AG04450 (cell line): Measurements from ENCODE around the gene CCDC186. TPM values are rescaled to one million over a fixed set of nuclear protein-coding genes. Genes with fewer than 3 reads are reported as not detected.

Experiments
- CTCF ChIA-PET: fragments of 300-600, 350-600 bp; formaldehyde crosslinking; extraction: SDS; loops from one replicate; lab custom pipeline; 2022; ENCODE audit warnings: antibody characterized with exemption, inconsistent platforms; lab: Charles Lee
- POLR2A ChIA-PET: fragments of 350-600 bp; formaldehyde crosslinking; extraction: SDS; loops from one replicate; lab custom pipeline; 2021; ENCODE audit warnings: antibody characterized with exemption, inconsistent platforms; lab: Yijun Ruan, JAX
- DNase-seq: peaks from one replicate; pipeline ENCODE4 v3.0.0-alpha.2; 2011; ENCODE audit warnings: low read depth, low spot score
- H3K27ac ChIP-seq: one replicate; pipeline ENCODE4 v1.5.1; 2012; ENCODE audit warnings: low read depth, low read length, control low read depth
- H3K27me3 ChIP-seq: one replicate; pipeline ENCODE4 v1.6.0; 2012; ENCODE audit warnings: low read length; ENCODE audit not compliant: control insufficient read depth, insufficient read depth
- H3K4me3 ChIP-seq: 2 replicates; pipeline ENCODE4 v1.5.1; 2011; ENCODE audit warnings: mild to moderate bottlenecking, low read depth, low read length, control low read depth
- H3K9me3 ChIP-seq: 2 replicates; pipeline ENCODE4 v1.5.1; 2012; ENCODE audit warnings: low read length; ENCODE audit not compliant: control insufficient read depth, insufficient read depth
- CTCF ChIP-seq: IDR thresholded peaks from 2 replicates; pipeline ENCODE4 v1.5.1; 2011; ENCODE audit warnings: low read depth, low read length, control low read depth, inconsistent platforms
- polyA plus RNA-seq: library from polyadenylated mRNA; depleted of rRNA; stranded (reverse); fragments of >200 nt; gene quantifications from 2 replicates; pipeline ENCODE4 v1.2.3, GENCODE V29; 2011

The CCDC186 gene
- polyA plus RNA-seq, 1 experiment: 9.6 TPM

- CTCF ChIA-PET: no interaction called here
- Histone ChIP-seq H3K9me3 (no peaks in the 10 kb centered on the region), H3K27me3 (peaks cover 3% of the 10 kb centered on the region), H3K4me3 (no peak overlapping the region), H3K27ac (no peak overlapping the region)
- POLR2A ChIA-PET: no interaction called here
- no peak for TF ChIP-seq CTCF
- no peak for DNase-seq
Observed at GRCh38 chr10:114084215-114084614, 89.8 kb downstream of the CCDC186 start.

- TF ChIP-seq CTCF: no peak
- Histone ChIP-seq H3K27ac (no peak overlapping the region), H3K9me3 (no peaks in the 10 kb centered on the region), H3K4me3 (no peak overlapping the region), H3K27me3 (peaks cover 3% of the 10 kb centered on the region)
- POLR2A ChIA-PET: no interaction called here
- DNase-seq: no peak
- CTCF ChIA-PET: no interaction called here
Observed at GRCh38 chr10:114083040-114083439, 91.0 kb downstream of the CCDC186 start.

- no peaks in the 10 kb centered on the region for H3K9me3 ChIP-seq
- POLR2A ChIA-PET: no interaction called here
Observed at GRCh38 chr10:114081911-114082583, 92.0 kb downstream of the CCDC186 start.

GRCh38 chr10:114079421-114079820 is 94.6 kb downstream of the CCDC186 start:
- no peak overlapping the region for H3K27ac ChIP-seq
- no peak overlapping the region for H3K4me3 ChIP-seq
- H3K9me3 ChIP-seq: no peaks in the 10 kb centered on the region
- no peak for TF ChIP-seq CTCF
- DNase-seq: no peak
- CTCF ChIA-PET: no interaction called here
- POLR2A ChIA-PET: no interaction called here
- peaks cover 3% of the 10 kb centered on the region for H3K27me3 ChIP-seq

More at GRCh38 chr10:114081911-114082583, 92.0 kb downstream of the CCDC186 start:
- no peak overlapping the region for H3K27ac ChIP-seq
- no peak for DNase-seq
- peaks cover 3% of the 10 kb centered on the region for H3K27me3 ChIP-seq
- no peak overlapping the region for H3K4me3 ChIP-seq
- CTCF ChIA-PET: no interaction called here
- TF ChIP-seq CTCF: no peak

- POLR2A ChIA-PET: no interaction called here
- no peak for DNase-seq
- Histone ChIP-seq H3K27me3 (peaks cover 5% of the 10 kb centered on the region), H3K27ac (no peak overlapping the region), H3K4me3 (no peak overlapping the region), H3K9me3 (no peaks in the 10 kb centered on the region)
- CTCF ChIA-PET: no interaction called here
- no peak for TF ChIP-seq CTCF
Observed at GRCh38 chr10:114078346-114078745, 95.7 kb downstream of the CCDC186 start.
